Effector memory CD4-positive, alpha-beta T cell (primary cell): ENCODE results near the gene LOXL1.

Source experiments
- DNase-seq, 3 donors: peaks; one replicate each; pipeline ENCODE4 v3.0.0-alpha.2; 2020
- H3K27ac ChIP-seq: 2 replicates; pipeline ENCODE4 v1.7.0; 2013; ENCODE audit warnings: mild to moderate bottlenecking, low read length, moderate library complexity; ENCODE audit not compliant: insufficient read depth, poor library complexity, severe bottlenecking
- H3K27me3 ChIP-seq: replicated peaks from 2 replicates; pipeline ENCODE4 v1.7.0; 2013; ENCODE audit warnings: mild to moderate bottlenecking, low read length; ENCODE audit not compliant: insufficient read depth, control insufficient read depth, poor library complexity, severe bottlenecking
- H3K36me3 ChIP-seq: 2 replicates; pipeline ENCODE4 v1.7.0; 2013; ENCODE audit warnings: mild to moderate bottlenecking, low read length, moderate library complexity; ENCODE audit not compliant: control insufficient read depth, insufficient read depth
- H3K4me1 ChIP-seq: 2 replicates; pipeline ENCODE4 v1.7.0; 2013; ENCODE audit warnings: low read length, mild to moderate bottlenecking; ENCODE audit not compliant: control insufficient read depth, insufficient read depth, poor library complexity, severe bottlenecking
- H3K4me3 ChIP-seq: 2 replicates; pipeline ENCODE4 v1.7.0; 2013; ENCODE audit warnings: low read length, low read depth, mild to moderate bottlenecking; ENCODE audit not compliant: insufficient read depth, poor library complexity, severe bottlenecking
- H3K9me3 ChIP-seq: 2 replicates; pipeline ENCODE4 v1.7.0; 2013; ENCODE audit warnings: mild to moderate bottlenecking, low read length, moderate library complexity; ENCODE audit not compliant: control insufficient read depth

The LOXL1 gene

DNA sequence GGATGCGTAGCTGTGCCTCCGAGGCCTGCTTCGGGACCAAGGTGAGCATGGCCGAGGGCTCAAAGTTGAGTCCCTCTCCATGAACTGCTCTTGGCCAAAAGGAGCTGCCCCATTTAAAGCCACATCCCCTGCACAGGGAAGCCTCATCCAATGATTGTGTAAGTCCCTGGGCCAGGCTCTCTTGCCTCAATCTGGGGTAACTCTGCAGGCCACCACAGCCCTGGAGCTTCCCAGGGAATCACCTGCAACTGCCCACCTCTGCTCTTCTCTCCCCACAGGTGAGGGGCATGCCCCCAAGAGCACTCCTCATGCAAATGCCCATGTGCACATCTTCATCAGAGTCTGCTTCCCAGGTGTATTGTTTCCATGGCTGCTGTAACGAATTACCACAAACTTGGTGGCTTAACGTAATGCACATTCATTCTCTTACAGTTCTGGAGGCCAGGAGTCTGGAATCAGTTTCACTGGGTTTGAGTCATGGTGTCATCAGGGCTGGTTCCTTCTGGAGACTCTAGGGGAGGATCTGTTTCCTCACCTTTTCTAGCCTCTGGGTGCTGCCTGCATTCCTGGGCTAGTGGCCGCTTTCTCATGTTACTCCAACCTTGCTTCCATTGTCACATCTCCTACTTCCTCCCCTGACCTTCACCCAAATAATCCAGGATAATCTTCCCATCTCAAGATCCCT lies 25.0 kb upstream of the LOXL1 start:
- Histone ChIP-seq H3K4me1 (no peaks in the 10 kb centered on the region), H3K36me3 (no peaks in the 10 kb centered on the region), H3K27ac (no peak overlapping the region), H3K27me3 (no peaks in the 10 kb centered on the region), H3K4me3 (no peak overlapping the region), H3K9me3 (no peaks in the 10 kb centered on the region)
- DNase-seq, result no peak

DNA sequence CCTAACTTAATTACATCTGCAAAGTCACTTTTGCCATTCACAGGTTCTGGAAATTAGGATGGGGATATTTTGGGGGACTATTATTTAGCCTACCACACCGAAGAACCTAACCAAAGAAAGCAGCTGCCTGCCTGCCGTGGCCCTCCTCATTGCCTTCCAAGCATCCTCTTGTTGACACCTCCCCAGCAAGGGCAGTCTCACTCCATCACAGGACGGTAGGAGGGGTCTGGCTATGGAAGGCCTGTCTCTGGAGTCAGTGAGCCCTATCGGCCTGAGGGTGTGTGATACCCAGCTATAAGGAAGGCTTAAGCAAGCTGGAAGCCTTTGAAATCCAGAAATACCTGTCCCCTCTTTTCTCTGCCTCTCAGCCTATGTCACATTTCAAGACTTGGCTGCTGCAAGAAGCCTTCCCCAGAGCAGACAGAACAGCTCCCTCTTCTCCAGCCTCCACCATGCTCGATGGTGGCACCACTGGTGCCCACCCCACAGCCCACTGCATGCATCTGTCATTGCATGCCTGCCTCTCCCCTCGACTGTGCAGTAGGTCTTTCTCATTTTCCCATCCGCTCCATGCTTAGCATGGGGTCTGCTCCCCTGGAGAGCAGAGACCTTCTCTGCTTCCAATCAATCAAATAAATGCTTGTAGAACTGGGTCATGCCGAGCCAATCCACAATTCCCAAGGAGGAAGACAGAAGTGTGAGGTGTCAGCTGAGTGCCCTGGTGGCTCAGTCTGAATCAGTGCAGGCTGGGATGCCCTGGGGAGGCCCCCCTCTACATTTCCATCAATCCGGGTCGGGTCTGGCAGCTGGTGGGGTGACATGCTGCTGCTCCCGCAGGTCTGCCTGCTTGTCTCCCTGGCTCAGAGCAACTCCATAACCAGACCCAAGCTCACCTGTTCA lies 23.9 kb upstream of the LOXL1 start:
- H3K27ac ChIP-seq, result no peak overlapping the region
- no peaks in the 10 kb centered on the region for H3K36me3 ChIP-seq
- no peaks in the 10 kb centered on the region for H3K4me1 ChIP-seq
- H3K9me3 ChIP-seq, result no peaks in the 10 kb centered on the region
- no peaks in the 10 kb centered on the region for H3K27me3 ChIP-seq
- no peak for DNase-seq
- no peak overlapping the region for H3K4me3 ChIP-seq

DNA sequence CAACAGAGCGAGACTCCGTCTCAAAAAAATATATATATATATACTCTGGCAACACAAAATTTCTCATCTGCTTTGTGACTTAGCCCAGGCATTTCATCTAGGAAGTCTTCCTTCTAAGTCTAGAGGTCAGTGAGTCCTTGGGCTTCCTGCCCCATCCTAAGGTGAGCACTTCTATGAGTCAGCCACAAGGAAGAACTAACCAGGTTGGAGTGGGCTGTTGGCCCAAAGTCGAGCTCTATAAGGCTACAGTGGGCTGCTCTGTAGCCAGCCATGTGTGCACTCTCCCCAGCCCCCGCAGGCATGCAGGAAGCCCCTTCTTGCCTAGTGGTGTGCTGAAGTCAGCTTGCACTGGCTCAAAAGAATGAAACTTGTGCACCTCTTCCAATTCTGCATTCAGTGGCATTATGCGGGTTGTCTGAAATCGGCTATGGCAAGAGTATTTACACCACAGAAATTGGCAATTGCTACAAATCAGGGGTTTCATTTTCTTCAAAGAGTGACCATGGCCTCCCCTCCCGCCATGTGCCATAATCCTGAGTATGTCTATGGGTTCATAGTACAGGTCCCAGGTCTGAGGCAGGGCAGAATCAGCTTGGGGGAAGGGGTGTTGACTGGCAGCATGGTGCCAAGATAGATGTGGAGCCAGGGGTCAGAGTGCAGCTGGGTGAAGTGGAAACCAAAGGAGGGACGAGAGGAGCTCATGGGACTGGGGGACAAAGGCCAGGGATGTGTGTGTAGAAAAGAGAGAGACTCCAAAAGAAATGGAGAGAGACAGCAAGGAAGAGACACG lies 22.0 kb upstream of the LOXL1 start:
- H3K27me3 ChIP-seq, result no peaks in the 10 kb centered on the region
- no peak overlapping the region for H3K27ac ChIP-seq
- no peaks in the 10 kb centered on the region for H3K4me1 ChIP-seq
- DNase-seq, result no peak
- H3K9me3 ChIP-seq, result no peaks in the 10 kb centered on the region
- no peaks in the 10 kb centered on the region for H3K36me3 ChIP-seq
- H3K4me3 ChIP-seq, result no peak overlapping the region

DNA sequence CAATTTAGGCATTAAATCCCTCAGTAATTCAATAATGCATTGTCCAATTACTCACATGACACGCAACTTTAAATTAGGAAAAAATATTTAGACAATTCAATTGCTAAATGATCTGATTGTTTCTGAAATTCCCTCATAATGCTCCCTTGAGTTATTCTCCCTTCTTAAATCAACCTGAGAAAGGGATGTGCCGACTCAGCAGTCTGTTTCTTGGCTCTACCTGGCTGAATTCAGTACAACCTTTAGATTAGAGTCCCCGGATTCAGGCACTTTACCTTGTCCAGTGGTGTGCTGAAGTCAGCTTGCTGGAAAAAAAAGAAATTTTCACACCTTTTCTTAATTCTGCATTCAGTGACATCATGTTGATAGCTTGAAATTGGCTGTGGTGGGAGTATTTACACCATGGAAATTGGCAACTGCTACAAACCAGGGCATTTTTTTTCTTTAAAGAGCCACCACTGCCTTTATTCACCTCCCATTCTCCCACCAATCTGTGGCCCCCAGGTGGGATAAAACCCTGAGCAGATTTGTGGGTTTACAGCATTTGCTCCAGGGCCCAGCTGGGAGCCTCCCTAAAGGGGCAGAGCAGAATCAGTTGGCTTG lies 20.9 kb upstream of the LOXL1 start:
- Histone ChIP-seq H3K27ac (no peak overlapping the region), H3K4me3 (no peak overlapping the region), H3K9me3 (no peaks in the 10 kb centered on the region), H3K4me1 (no peaks in the 10 kb centered on the region), H3K27me3 (no peaks in the 10 kb centered on the region), H3K36me3 (no peaks in the 10 kb centered on the region)
- no peak for DNase-seq

DNA sequence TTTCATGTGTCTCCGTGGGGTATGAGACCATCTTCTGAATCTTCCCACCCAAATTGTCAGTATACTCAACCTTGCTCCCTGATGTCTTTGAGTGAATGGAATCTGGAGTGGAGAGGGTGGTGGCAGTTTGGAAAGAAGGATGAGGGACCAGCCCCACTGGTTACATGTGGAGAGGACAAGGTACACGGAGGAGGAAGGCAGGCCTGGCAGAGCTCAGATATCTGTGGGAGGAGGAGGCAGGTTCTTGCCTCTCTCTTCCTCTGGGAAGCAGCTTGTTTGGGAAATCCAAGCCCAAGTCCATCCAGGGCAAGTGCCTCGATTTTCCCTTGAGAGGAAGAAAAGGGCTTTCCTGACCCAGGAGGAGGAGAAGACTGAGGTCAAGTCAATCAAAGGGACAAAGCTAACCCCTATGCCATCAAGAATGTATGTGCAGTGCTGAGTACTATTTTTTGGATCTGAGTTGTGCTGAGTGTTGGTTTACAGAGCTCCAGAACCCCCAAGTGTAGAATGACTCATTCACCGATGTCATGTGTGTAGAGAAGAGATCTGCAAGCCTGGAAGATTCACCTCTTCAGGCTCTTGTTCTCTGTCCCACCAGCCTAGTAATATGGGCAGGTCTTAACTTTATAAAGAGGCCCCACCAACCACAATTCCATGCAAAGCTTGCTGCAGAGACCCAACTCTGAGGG lies 19.8 kb upstream of the LOXL1 start:
- Histone ChIP-seq H3K27me3 (no peaks in the 10 kb centered on the region), H3K4me1 (no peaks in the 10 kb centered on the region), H3K9me3 (no peaks in the 10 kb centered on the region), H3K4me3 (no peak overlapping the region), H3K27ac (no peak overlapping the region), H3K36me3 (no peaks in the 10 kb centered on the region)
- no peak for DNase-seq

DNA sequence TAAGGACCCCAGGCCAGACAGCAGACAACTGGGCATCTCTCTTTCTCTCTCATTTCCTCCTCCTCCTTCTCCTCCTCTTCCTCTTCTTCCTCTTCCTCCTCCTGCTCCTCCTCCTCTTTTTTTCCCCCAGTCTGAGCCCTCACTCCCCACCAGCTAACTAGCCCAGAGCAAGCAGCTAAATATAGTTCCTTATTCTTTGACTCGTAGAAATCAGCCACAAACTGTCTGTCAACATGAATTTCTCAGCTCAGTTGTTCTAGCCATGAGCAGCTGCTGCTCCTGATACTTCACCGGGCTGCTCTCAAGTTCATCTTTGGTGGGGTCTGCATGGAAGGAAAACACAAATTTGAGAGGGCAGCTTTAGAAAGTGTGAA lies 19.2 kb upstream of the LOXL1 start:
- Histone ChIP-seq H3K4me3 (no peak overlapping the region), H3K4me1 (no peaks in the 10 kb centered on the region), H3K27ac (no peak overlapping the region), H3K36me3 (no peaks in the 10 kb centered on the region), H3K9me3 (no peaks in the 10 kb centered on the region), H3K27me3 (no peaks in the 10 kb centered on the region)
- no peak for DNase-seq

DNA sequence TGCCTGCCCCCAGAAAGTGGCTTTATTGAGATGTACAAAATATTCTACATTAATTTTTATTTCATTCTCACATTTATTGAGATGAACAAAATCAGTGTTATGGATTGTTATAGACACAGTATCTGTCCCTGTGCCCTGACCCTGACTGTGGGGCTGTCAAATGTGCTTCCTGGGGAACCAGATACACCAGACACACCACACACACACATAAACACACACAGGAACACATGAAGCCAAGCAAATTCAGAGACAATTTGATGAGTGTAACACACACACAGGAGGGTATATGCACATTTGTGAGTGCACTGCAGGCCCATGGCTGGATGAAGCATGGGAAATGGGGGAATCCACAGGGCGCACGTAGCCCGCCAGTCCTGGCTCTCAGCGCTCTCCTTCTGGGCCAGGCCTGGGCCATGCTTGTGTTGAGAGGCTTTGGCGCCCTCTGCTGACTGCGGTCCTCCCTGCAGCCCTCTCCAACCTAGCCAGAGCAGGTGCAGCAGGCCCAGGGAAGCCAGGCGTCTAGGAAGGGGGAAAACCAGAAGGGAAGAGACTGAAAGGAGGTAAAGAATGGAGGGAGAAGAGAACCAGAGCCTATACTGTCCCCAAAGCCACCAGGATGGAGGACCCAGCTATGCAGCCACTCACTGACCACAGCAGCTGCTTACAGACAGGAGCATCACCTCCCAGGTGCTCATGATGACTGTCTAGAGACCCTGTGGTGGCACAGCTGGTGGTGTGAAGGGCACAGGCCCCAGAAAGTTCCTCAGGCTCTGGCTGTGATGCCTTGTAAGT lies 18.0 kb upstream of the LOXL1 start:
- H3K36me3 ChIP-seq, result no peaks in the 10 kb centered on the region
- peak; percentile 41 to 58 (median 47) for DNase-seq
- no peaks in the 10 kb centered on the region for H3K9me3 ChIP-seq
- H3K4me3 ChIP-seq, result no peak overlapping the region
- H3K4me1 ChIP-seq, result no peaks in the 10 kb centered on the region
- H3K27me3 ChIP-seq, result no peaks in the 10 kb centered on the region
- H3K27ac ChIP-seq, result no peak overlapping the region

DNA sequence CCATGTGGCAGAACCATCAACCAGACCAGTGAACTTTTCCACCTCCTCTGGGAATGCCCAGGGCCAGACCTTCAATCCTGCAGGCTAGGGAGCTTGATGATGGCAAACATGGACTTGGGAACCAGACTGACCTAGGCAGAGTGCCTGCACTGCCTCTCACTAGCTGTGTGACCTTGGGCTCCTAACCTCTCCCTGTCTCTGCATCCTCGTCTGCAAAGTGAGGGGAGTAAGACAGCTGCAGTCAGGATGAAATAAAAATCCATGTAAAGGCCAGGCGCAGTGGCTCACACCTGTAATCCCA lies 17.5 kb upstream of the LOXL1 start:
- Histone ChIP-seq H3K27me3 (no peaks in the 10 kb centered on the region), H3K27ac (no peak overlapping the region), H3K36me3 (no peaks in the 10 kb centered on the region), H3K4me1 (no peaks in the 10 kb centered on the region), H3K4me3 (no peak overlapping the region), H3K9me3 (no peaks in the 10 kb centered on the region)
- no peak for DNase-seq

DNA sequence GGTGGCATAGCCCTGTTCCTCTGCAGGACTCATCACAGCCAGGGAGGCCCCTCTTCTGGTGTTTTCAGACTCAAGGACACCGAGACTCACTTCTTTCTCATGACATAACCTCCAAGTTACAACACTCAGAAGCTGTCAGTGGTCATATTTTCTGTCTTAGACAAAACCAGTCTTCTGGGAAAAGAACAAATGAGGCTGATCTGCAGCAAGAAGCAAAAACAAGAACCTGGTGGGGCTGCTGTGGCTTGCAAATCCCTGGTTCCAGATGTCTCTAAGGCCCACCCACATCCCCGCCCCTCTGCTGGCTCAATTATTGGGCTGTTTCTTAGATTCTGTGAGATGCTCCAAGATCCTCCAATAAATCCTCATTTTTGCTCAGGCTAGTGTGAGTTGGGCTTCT lies 16.6 kb upstream of the LOXL1 start:
- Histone ChIP-seq H3K9me3 (no peaks in the 10 kb centered on the region), H3K27ac (no peak overlapping the region), H3K4me3 (no peak overlapping the region), H3K36me3 (no peaks in the 10 kb centered on the region), H3K4me1 (peaks cover 3% of the 10 kb centered on the region), H3K27me3 (no peaks in the 10 kb centered on the region)
- no peak for DNase-seq
